T-cell (primary cell): ENCODE results near the gene DNASE1L1. TPM values are rescaled to one million over a fixed set of nuclear protein-coding genes. Genes with fewer than 3 reads are reported as not detected.

Experiments
- ATAC-seq, 4 experiments: fragments of 200-7000 bp in 3 of 4; fragments of 150-1000 bp in 1 of 4; cut with Tn5 transposase; replicated peaks in 1 of 4; 1 replicate in 3 of 4; 2 replicates in 1 of 4; pipeline ENCODE4 v1.10.0; 2021; ENCODE audit warnings: moderate library complexity in 3 of 4, mild to moderate bottlenecking in 2 of 4, moderate number of reproducible peaks in 1 of 4
- CTCF ChIA-PET, 2 donors: fragments of 300-600 bp; sonication (Branson Sonifier 250); formaldehyde crosslinking; loops; one replicate each; lab custom pipeline; 2022; ENCODE audit warnings: antibody characterized with exemption in 2 of 2; lab: Charles Lee
- POLR2A ChIA-PET, 2 donors: fragments of 300-600 bp; sonication (Branson Sonifier 250); formaldehyde crosslinking; loops; one replicate each; lab custom pipeline; 2022; ENCODE audit warnings: antibody characterized with exemption in 2 of 2; lab: Charles Lee
- DNase-seq, 35 experiments: peaks; one replicate each; pipeline versions ENCODE4 v3.0.0 to v3.0.0-alpha.2; 2013 to 2023
- H3K27ac ChIP-seq: one replicate; pipeline ENCODE4 v1.5.1; 2013; ENCODE audit warnings: low read length
- H3K27me3 ChIP-seq, 2 experiments: replicated peaks in 1 of 2; 1 replicate in 1 of 2; 2 replicates in 1 of 2; pipeline versions ENCODE4 v1.6.1 to v1.7.0; 2013; ENCODE audit warnings: low read length in 1 of 2, mixed read lengths in 1 of 2; ENCODE audit not compliant: control insufficient read depth in 2 of 2, insufficient read depth in 2 of 2; ENCODE audit errors: extremely low read depth in 1 of 2
- H3K36me3 ChIP-seq, 2 donors: 1 replicate in 1 of 2; 2 replicates in 1 of 2; pipeline versions ENCODE4 v1.6.1 to v1.7.0; 2013; ENCODE audit warnings: low read length in 1 of 2; ENCODE audit not compliant: control insufficient read depth in 2 of 2, insufficient read depth in 1 of 2; ENCODE audit errors: extremely low read depth in 1 of 2
- H3K4me1 ChIP-seq, 2 experiments: 1 replicate in 1 of 2; 2 replicates in 1 of 2; pipeline versions ENCODE4 v1.6.1 to v1.7.0; 2013; ENCODE audit warnings: low read length in 2 of 2, mixed read lengths in 1 of 2; ENCODE audit not compliant: insufficient read depth in 2 of 2, control insufficient read depth in 1 of 2; ENCODE audit errors: extremely low read depth in 1 of 2
- H3K4me3 ChIP-seq, 2 donors: 1 replicate in 1 of 2; 2 replicates in 1 of 2; pipeline versions ENCODE4 v1.5.1 to v1.7.0; 2013; ENCODE audit warnings: mild to moderate bottlenecking in 2 of 2, low read length in 1 of 2, moderate library complexity in 1 of 2; ENCODE audit not compliant: control insufficient read depth in 1 of 2; ENCODE audit errors: extremely low read depth in 1 of 2
- H3K9me3 ChIP-seq: 2 replicates; pipeline ENCODE4 v1.7.0; 2013
- H3K27ac Mint-ChIP-seq, 2 donors: one replicate each; pipeline ENCODE4 v1.8.0; 2020 to 2021; ENCODE audit warnings: mild to moderate bottlenecking in 2 of 2, mixed read lengths in 2 of 2
- H3K27me3 Mint-ChIP-seq, 2 donors: one replicate each; pipeline ENCODE4 v1.8.0; 2021 to 2022; ENCODE audit warnings: mixed read lengths in 2 of 2
- H3K36me3 Mint-ChIP-seq: one replicate; pipeline ENCODE4 v1.8.0; 2021; ENCODE audit warnings: mixed read lengths
- H3K4me1 Mint-ChIP-seq, 3 donors: one replicate each; pipeline ENCODE4 v1.8.0; 2020 to 2022; ENCODE audit warnings: mixed read lengths in 3 of 3, mild to moderate bottlenecking in 1 of 3
- H3K4me3 Mint-ChIP-seq, 3 donors: one replicate each; pipeline ENCODE4 v1.8.0; 2020 to 2022; ENCODE audit warnings: mild to moderate bottlenecking in 3 of 3, mixed read lengths in 3 of 3, moderate library complexity in 3 of 3
- H3K9me3 Mint-ChIP-seq, 3 donors: one replicate each; pipeline ENCODE4 v1.8.0; 2020 to 2022; ENCODE audit warnings: mixed read lengths in 3 of 3
- WGBS: methylation state at CpG from one replicate; pipeline ENCODE4 v1.1.5; 2013; ENCODE audit warnings: missing lambda C conversion rate; ENCODE audit not compliant: insufficient coverage; 5-methylcytosine and 5-hydroxymethylcytosine counted together
- total RNA-seq, 35 experiments: library from RNA in 6 of 35; stranded (reverse) in 6 of 35; fragments of 120-200 nt in 1 of 35; gene quantifications; one replicate each; pipeline versions ENCODE4 v1.2.1 to v1.2.4 and lab custom pipeline; 2013 to 2026

The DNASE1L1 gene
- total RNA-seq, 5 donors from 2014 or later (not counting 1 experiment from before 2014, with no cell fraction given): 22.6 to 31.3 (median 25.5) TPM

- H3K4me1 ChIP-seq: peaks cover 5 to 40% of the 10 kb centered on the region in 2 experiments
- Mint-ChIP-seq H3K27me3 (no peaks in the 10 kb centered on the region), H3K36me3 (no peaks in the 10 kb centered on the region), H3K9me3 (no peaks in the 10 kb centered on the region), H3K27ac (peak within 1 kb of the TSS; percentile 89), H3K4me3 (peak within 1 kb of the TSS; percentile 77 to 84 (median 81)), H3K4me1 (peaks cover 15 to 20% (median 19%) of the 10 kb centered on the region in 3 donors)
- H3K36me3 ChIP-seq: peaks cover 3 to 15% of the 10 kb centered on the region in 2 donors
- ChIA-PET POLR2A (interaction anchor here in 1 of 2 donors (0.6 to 1.1 kb wide), 3 partner anchors 8 to 31 kb away, joined by 3 read pairs; no protein-coding TSS in a partner anchor), CTCF (no interaction called here)
- peak within 1 kb of the TSS; percentile 67 to 69 for H3K4me3 ChIP-seq
- H3K27me3 ChIP-seq: no peaks in the 10 kb centered on the region
- H3K27ac ChIP-seq: peak within 1 kb of the TSS; percentile 97
- under 1% methylated on average over 68 of the region's 103 CpGs for WGBS
- peak; percentile 85 to 99 (median 96) for DNase-seq
- no peaks in the 10 kb centered on the region for H3K9me3 ChIP-seq
- peak; percentile 80 to 85 (median 81) for ATAC-seq
Observed at GRCh38 chrX:154378799-154379568, 30.1 kb downstream of the DNASE1L1 start, which contains the start of gene EMD. EMD (plus strand) TSS chrX:154379295; CDS start chrX:154379485, 190 bp downstream.

DNA sequence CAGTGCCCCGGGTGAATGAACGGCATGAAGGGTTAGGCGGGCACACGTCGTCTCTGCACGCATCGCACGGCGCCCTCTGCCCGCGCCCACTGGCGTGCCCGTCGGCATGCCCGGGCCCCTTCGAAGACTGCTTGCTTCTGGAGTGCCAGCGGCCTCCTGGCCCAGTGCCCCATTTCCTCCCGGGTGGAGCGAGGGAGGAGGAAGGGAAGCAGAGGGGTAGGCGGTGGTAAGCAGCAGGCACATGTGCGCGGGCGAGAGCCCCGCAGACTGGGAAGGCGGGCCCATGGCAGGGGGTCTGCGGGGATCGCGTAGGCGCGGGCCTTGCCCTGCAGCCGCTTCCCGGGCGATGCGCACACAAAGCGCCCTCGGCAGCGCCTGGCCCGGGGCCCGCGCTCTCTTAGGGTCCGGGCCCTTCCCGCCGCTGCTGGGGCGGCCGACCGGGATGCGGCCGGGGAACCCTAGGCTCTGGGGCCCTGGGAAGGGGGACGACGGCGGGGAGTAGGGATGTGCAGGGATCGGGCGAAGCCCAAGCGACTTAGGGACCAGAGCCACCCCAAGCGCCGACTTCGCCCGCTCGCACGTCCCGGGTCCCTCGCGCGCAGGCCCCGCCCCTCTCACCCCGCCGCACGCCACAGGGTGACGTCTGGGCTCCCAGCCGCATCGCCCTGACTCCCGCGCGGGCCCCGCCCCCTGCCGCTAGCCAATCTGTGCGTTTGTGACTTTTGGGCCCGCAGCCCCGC is 30.8 kb downstream of the DNASE1L1 start:
- POLR2A ChIA-PET: interaction anchor here (0.6 to 1.1 kb wide), 3 partner anchors 8 to 31 kb away, joined by 3 to 4 read pairs (median 3); no protein-coding TSS in a partner anchor
- CTCF ChIA-PET: interaction anchor here in 1 of 2 donors (0.9 kb wide), 1 partner anchor 9 kb away, joined by 3 read pairs; no protein-coding TSS in a partner anchor
- 0% methylated on average over 27 of the region's 79 CpGs for WGBS

GRCh38 chrX:154376774-154377173 is 32.3 kb downstream of the DNASE1L1 start:
- POLR2A ChIA-PET: no interaction called here
- peak overlapping the region; percentile 92 for H3K27ac ChIP-seq
- WGBS: no CpG with 5 or more reads among the region's 3 CpGs
- H3K27me3 Mint-ChIP-seq: no peaks in the 10 kb centered on the region
- H3K4me1 ChIP-seq: peaks cover 10 to 62% of the 10 kb centered on the region in 2 experiments
- H3K36me3 ChIP-seq: peaks cover 3 to 14% of the 10 kb centered on the region in 2 donors
- peaks cover 21 to 36% (median 33%) of the 10 kb centered on the region in 3 donors for H3K4me1 Mint-ChIP-seq
- no peaks in the 10 kb centered on the region for H3K9me3 ChIP-seq
- H3K4me3 ChIP-seq: no peak overlapping the region
- H3K36me3 Mint-ChIP-seq: no peaks in the 10 kb centered on the region
- no peaks in the 10 kb centered on the region for H3K27me3 ChIP-seq
- ATAC-seq (no peak), DNase-seq (no peak)
- no peaks in the 10 kb centered on the region for H3K9me3 Mint-ChIP-seq
- CTCF ChIA-PET: no interaction called here
- H3K4me3 Mint-ChIP-seq: no peak overlapping the region
- H3K27ac Mint-ChIP-seq: peak overlapping the region in 1 of 2 donors; percentile 64

More for the DNA sequence above, 30.8 kb downstream of the DNASE1L1 start:
- Mint-ChIP-seq H3K27me3 (no peaks in the 10 kb centered on the region), H3K36me3 (no peaks in the 10 kb centered on the region), H3K4me3 (peak overlapping the region; percentile 53 to 84 (median 77)), H3K27ac (peak overlapping the region; percentile 83 to 89), H3K9me3 (no peaks in the 10 kb centered on the region), H3K4me1 (peaks cover 15 to 26% (median 25%) of the 10 kb centered on the region in 3 donors)
- peak in 26 of 35 experiments; percentile 26 to 97 (median 43) for DNase-seq
- ATAC-seq: peak; percentile 2 to 5 (median 2)
- H3K9me3 ChIP-seq: no peaks in the 10 kb centered on the region
- H3K27me3 ChIP-seq: no peaks in the 10 kb centered on the region
- peaks cover 3 to 15% of the 10 kb centered on the region in 2 donors for H3K36me3 ChIP-seq
- peak overlapping the region; percentile 92 for H3K27ac ChIP-seq
- H3K4me1 ChIP-seq: peaks cover 10 to 47% of the 10 kb centered on the region in 2 experiments
- H3K4me3 ChIP-seq: peak overlapping the region in 1 of 2 donors; percentile 39

GRCh38 chrX:154375156-154375504 is 33.9 kb downstream of the DNASE1L1 start:
- H3K4me3 ChIP-seq: no peak overlapping the region
- DNase-seq (no peak), ATAC-seq (no peak)
- Mint-ChIP-seq H3K4me1 (peaks cover 11 to 27% (median 24%) of the 10 kb centered on the region in 3 donors), H3K27me3 (no peaks in the 10 kb centered on the region), H3K9me3 (no peaks in the 10 kb centered on the region), H3K27ac (peak overlapping the region in 1 of 2 donors; percentile 23), H3K4me3 (peak overlapping the region in 2 of 3 donors; percentile 8 to 31), H3K36me3 (no peaks in the 10 kb centered on the region)
- no peaks in the 10 kb centered on the region for H3K27me3 ChIP-seq
- WGBS: no CpG with 5 or more reads among the region's 10 CpGs
- H3K36me3 ChIP-seq: peaks cover 0 to under 1% of the 10 kb centered on the region in 2 donors
- H3K4me1 ChIP-seq: peaks cover 9 to 55% of the 10 kb centered on the region in 2 experiments
- H3K9me3 ChIP-seq: no peaks in the 10 kb centered on the region
- POLR2A ChIA-PET: no interaction called here
- CTCF ChIA-PET: no interaction called here
- no peak overlapping the region for H3K27ac ChIP-seq

DNA sequence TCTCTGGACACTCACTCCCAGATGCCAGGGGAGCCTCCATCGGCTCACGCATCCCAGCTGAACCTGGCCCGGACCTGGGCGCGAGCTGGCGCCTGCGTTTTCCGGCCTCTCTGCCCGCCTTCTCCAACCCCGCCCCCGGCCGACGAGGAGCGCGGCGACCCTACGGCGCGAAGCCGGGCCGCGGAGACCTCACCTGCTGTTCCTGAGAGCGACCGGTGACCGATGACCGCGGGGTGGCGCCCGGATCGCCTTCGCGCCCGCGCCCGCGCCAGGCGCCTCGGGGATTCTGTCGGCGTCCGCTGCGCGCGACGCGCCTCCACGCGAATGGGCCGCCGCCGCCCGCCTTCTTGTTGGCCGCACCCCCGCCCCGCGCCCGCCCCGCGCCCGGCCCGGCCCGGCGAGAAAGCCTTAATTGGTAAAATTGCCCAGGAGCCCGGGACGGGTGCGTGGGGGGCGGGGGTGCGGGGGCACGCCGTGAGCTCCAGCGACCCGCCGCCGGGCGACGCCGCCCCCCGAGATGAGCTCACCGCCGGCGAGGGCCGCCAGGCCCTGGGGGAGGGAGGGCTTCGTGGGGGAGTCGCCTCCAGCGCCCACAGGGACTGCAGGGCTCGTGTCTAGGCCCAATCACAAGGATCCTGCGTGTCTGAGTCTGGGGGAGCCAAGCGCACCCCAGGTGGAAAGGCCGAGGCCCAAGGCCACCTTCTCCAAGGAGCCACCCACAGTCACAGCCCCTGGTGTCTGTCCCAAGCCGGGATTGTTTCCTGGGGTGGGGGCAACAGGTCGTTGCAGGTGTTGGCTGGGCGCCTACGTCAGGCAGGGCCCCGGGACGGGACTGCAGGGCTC is 34.5 kb downstream of the DNASE1L1 start, which contains the start of gene FLNA:
TSS of gene FLNA (minus strand) at position 322 of the 843 bp plus-strand sequence. CDS start 3,389 bp downstream, outside the sequence.
- H3K4me1 Mint-ChIP-seq: peaks cover 11 to 23% (median 21%) of the 10 kb centered on the region in 3 donors
- DNase-seq: peak in 4 of 35 experiments; percentile 23 to 47 (median 34)
- H3K4me1 ChIP-seq: peaks cover 7 to 49% of the 10 kb centered on the region in 2 experiments
- H3K27me3 Mint-ChIP-seq: no peaks in the 10 kb centered on the region
- peak within 1 kb of the TSS; percentile 73 for H3K27ac ChIP-seq
- H3K9me3 ChIP-seq: no peaks in the 10 kb centered on the region
- no peaks in the 10 kb centered on the region for H3K36me3 Mint-ChIP-seq
- 3% methylated on average over 24 of the region's 95 CpGs for WGBS
- peak within 1 kb of the TSS; percentile 23 to 34 for H3K27ac Mint-ChIP-seq
- H3K36me3 ChIP-seq: peaks cover 0 to 2% of the 10 kb centered on the region in 2 donors
- CTCF ChIA-PET: interaction anchor here in 1 of 2 donors (0.6 kb wide), 1 partner anchor 48 kb away, joined by 3 read pairs; no protein-coding TSS in a partner anchor
- H3K9me3 Mint-ChIP-seq: no peaks in the 10 kb centered on the region
- no peaks in the 10 kb centered on the region for H3K27me3 ChIP-seq
- POLR2A ChIA-PET: no interaction called here
- peak within 1 kb of the TSS; percentile 44 to 88 (median 61) for H3K4me3 Mint-ChIP-seq
- ATAC-seq: no peak
- H3K4me3 ChIP-seq: peak within 1 kb of the TSS; percentile 45 to 51
